HEK293 (cell line): ENCODE data around the gene PRSS33.
A peak's percentile ranks its signal among the peaks of the same experiment; 100 is the strongest.

Experiments used
- CTCF ChIA-PET: fragments of 350-600 bp; formaldehyde crosslinking; extraction: SDS; loops from one replicate; lab custom pipeline; 2021; ENCODE audit warnings: antibody characterized with exemption; lab: Yijun Ruan, JAX
- POLR2A ChIA-PET: fragments of 300-600 bp; formaldehyde crosslinking; extraction: SDS; loops from one replicate; lab custom pipeline; 2020; ENCODE audit warnings: antibody characterized with exemption, inconsistent platforms; lab: Yijun Ruan, JAX
- H3K27ac ChIP-seq: fragments of 200-500 bp; sonication (Bioruptor generic); 2 replicates; pipeline ENCODE4 v1.5.1; 2014; ENCODE audit warnings: low read depth, low read length, control low read depth, inconsistent platforms; ENCODE audit errors: extremely low read depth
- H3K36me3 ChIP-seq, 2 experiments: fragments of 200-500 bp in 1 of 2; sonication (Bioruptor generic) in 1 of 2; 1 replicate in 1 of 2; 2 replicates in 1 of 2; pipeline ENCODE4 v1.5.1; 2014 to 2017; ENCODE audit warnings: inconsistent platforms in 2 of 2, low read length in 2 of 2; ENCODE audit not compliant: control insufficient read depth in 2 of 2, insufficient read depth in 1 of 2
- H3K4me1 ChIP-seq: fragments of 200-500 bp; sonication (Bioruptor generic); 2 replicates; pipeline ENCODE4 v1.5.1; 2014; ENCODE audit warnings: mild to moderate bottlenecking, low read length, inconsistent platforms; ENCODE audit not compliant: control insufficient read depth, insufficient read depth
- H3K4me3 ChIP-seq: 2 replicates; pipeline ENCODE4 v1.5.1; 2011; ENCODE audit warnings: low read depth, mild to moderate bottlenecking, control low read depth, low read length, moderate library complexity
- H3K9me3 ChIP-seq: fragments of 200-500 bp; sonication (Bioruptor generic); 2 replicates; pipeline ENCODE4 v1.5.1; 2014; ENCODE audit warnings: low read depth, low read length, inconsistent platforms; ENCODE audit not compliant: control insufficient read depth, insufficient read depth
- AEBP2 ChIP-seq: fragments of 450-650 bp; formaldehyde crosslinking; IDR thresholded peaks from 2 replicates; pipeline ENCODE4 v1.5.1; 2016; ENCODE audit warnings: missing biosample characterization, missing genetic modification characterization, borderline replicate concordance
- GLIS1 ChIP-seq: fragments of 450-650 bp; formaldehyde crosslinking; IDR thresholded peaks from 2 replicates; pipeline ENCODE4 v1.5.1; 2016; ENCODE audit warnings: missing biosample characterization, missing genetic modification characterization
- GLIS2 ChIP-seq: fragments of 450-650 bp; formaldehyde crosslinking; IDR thresholded peaks from 2 replicates; pipeline ENCODE4 v1.5.1; 2016; ENCODE audit warnings: missing biosample characterization, missing genetic modification characterization
- KLF1 ChIP-seq: fragments of 450-650 bp; formaldehyde crosslinking; IDR thresholded peaks from 2 replicates; pipeline ENCODE4 v1.5.1; 2016; ENCODE audit warnings: missing biosample characterization, missing genetic modification characterization
- ZBTB10 ChIP-seq: fragments of 450-650 bp; formaldehyde crosslinking; IDR thresholded peaks from 2 replicates; pipeline ENCODE4 v1.5.1; 2016; ENCODE audit warnings: missing biosample characterization, missing genetic modification characterization
- ZBTB11 ChIP-seq: fragments of 450-650 bp; formaldehyde crosslinking; conservative IDR thresholded peaks from 2 replicates; pipeline ENCODE4 v1.5.1; 2016; ENCODE audit warnings: low read depth, missing biosample characterization, missing genetic modification characterization
- ZBTB49 ChIP-seq: fragments of 450-650 bp; formaldehyde crosslinking; IDR thresholded peaks from 2 replicates; pipeline ENCODE4 v1.5.1; 2016; ENCODE audit warnings: missing biosample characterization, missing genetic modification characterization, low read depth
- ZIC2 ChIP-seq: fragments of 450-650 bp; formaldehyde crosslinking; IDR thresholded peaks from 2 replicates; pipeline ENCODE4 v1.5.1; 2016; ENCODE audit warnings: missing biosample characterization, missing genetic modification characterization
- ZNF335 ChIP-seq: fragments of 450-650 bp; formaldehyde crosslinking; conservative IDR thresholded peaks from 2 replicates; pipeline ENCODE4 v1.5.1; 2016; ENCODE audit warnings: missing biosample characterization, missing genetic modification characterization
- ZNF362 ChIP-seq: fragments of 450-650 bp; formaldehyde crosslinking; IDR thresholded peaks from 2 replicates; pipeline ENCODE4 v1.5.1; 2016; ENCODE audit warnings: missing biosample characterization, missing genetic modification characterization
- ZNF366 ChIP-seq: fragments of 450-650 bp; formaldehyde crosslinking; conservative IDR thresholded peaks from 2 replicates; pipeline ENCODE4 v1.5.1; 2016; ENCODE audit warnings: missing biosample characterization, missing genetic modification characterization

Gene PRSS33

GRCh38 chr16:2739625-2740430 is 47.5 kb downstream of the PRSS33 start:
- no peaks in the 10 kb centered on the region for H3K9me3 ChIP-seq
- TF ChIP-seq GLIS1 (tag by site-specific recombination) = peak; percentile 53
- no peak for TF ChIP-seq KLF1 (tag by site-specific recombination)
- 0 out of 2 replicates have a peak, but pooled peaks have one; percentile 20 for TF ChIP-seq ZIC2 (tag by site-specific recombination)
- TF ChIP-seq ZNF335 (tag by site-specific recombination) = peak; percentile 56
- TF ChIP-seq, all 188 proteins: peak for 3
- POLR2A ChIA-PET = interaction anchor here (2.0 kb wide), 1 partner anchor 15 kb away, joined by 4 read pairs; no protein-coding TSS in a partner anchor
- CTCF ChIA-PET = interaction anchor here (0.6 kb wide), 2 partner anchors 173 to 195 kb away, joined by 3 read pairs; no protein-coding TSS in a partner anchor
- Histone ChIP-seq H3K4me3 (no peak overlapping the region), H3K4me1 (no peaks in the 10 kb centered on the region), H3K36me3 (no peaks in the 10 kb centered on the region), H3K27ac (no peak overlapping the region; the same call in 1 of the 2 replicates)

GRCh38 chr16:2738615-2739014 is 48.7 kb downstream of the PRSS33 start:
- Histone ChIP-seq H3K36me3 (no peaks in the 10 kb centered on the region), H3K27ac (no peak overlapping the region), H3K9me3 (no peaks in the 10 kb centered on the region), H3K4me3 (no peak overlapping the region), H3K4me1 (no peaks in the 10 kb centered on the region)
- ChIA-PET POLR2A (no interaction called here), CTCF (no interaction called here)
- no peak for TF ChIP-seq ZNF362 (tag by site-specific recombination)
- peak; percentile 92 for TF ChIP-seq ZIC2 (tag by site-specific recombination)
- no peak for TF ChIP-seq ZNF366

GRCh38 chr16:2737895-2738418 is 49.4 kb downstream of the PRSS33 start:
- no peaks in the 10 kb centered on the region for H3K9me3 ChIP-seq
- H3K27ac ChIP-seq = no peak overlapping the region
- TF ChIP-seq GLIS1 (tag by site-specific recombination) = peak; percentile 52
- no peak for TF ChIP-seq ZBTB49 (tag by site-specific recombination)
- no peak for TF ChIP-seq ZBTB11
- no peak for TF ChIP-seq AEBP2 (tag by site-specific recombination)
- TF ChIP-seq GLIS2 (tag by site-specific recombination) = peak; percentile 37; the same call in 1 of the 2 replicates
- TF ChIP-seq ZBTB10 = no peak
- ChIA-PET CTCF (no interaction called here), POLR2A (no interaction called here)
- no peaks in the 10 kb centered on the region for H3K4me1 ChIP-seq
- H3K36me3 ChIP-seq = no peaks in the 10 kb centered on the region
- no peak overlapping the region for H3K4me3 ChIP-seq
